Suprapubic skin (tissue), 4 donors: Measurements from ENCODE around the gene DPF1. TPM values are rescaled to one million over a fixed set of nuclear protein-coding genes. Genes with fewer than 3 reads are reported as not detected.
"Not testable (repeated sequence)": the region's sequence is repeated elsewhere in the genome, so short reads cannot be mapped to it uniquely, and the experiment has no call there.

ENCODE experiments used
- DNase-seq, 2 donors: peaks; one replicate each; pipeline ENCODE4 v3.0.0-alpha.2; 2019; ENCODE audit warnings: low spot score in 2 of 2
- H3K27ac ChIP-seq: fragments of 200-600 bp; sonication (generic); one replicate; pipeline ENCODE4 v1.5.1; 2019
- H3K27me3 ChIP-seq: fragments of 200-600 bp; sonication (generic); one replicate; pipeline ENCODE4 v1.5.1; 2019
- H3K36me3 ChIP-seq: fragments of 200-600 bp; sonication (generic); one replicate; pipeline ENCODE4 v1.5.1; 2019
- H3K4me1 ChIP-seq: fragments of 200-600 bp; sonication (generic); one replicate; pipeline ENCODE4 v1.5.1; 2019
- H3K4me3 ChIP-seq: fragments of 200-600 bp; sonication (generic); one replicate; pipeline ENCODE4 v1.5.1; 2019; ENCODE audit warnings: mild to moderate bottlenecking
- H3K9me3 ChIP-seq: fragments of 200-600 bp; sonication (generic); one replicate; pipeline ENCODE4 v1.5.1; 2019
- EP300 ChIP-seq: sonication (generic); formaldehyde crosslinking; IDR thresholded peaks from one replicate; pipeline ENCODE4 v1.6.1; 2017; ENCODE audit warnings: antibody characterized with exemption
- POLR2A ChIP-seq, 2 donors: fragments of 450-650 bp; IDR thresholded peaks; one replicate each; pipeline ENCODE4 v1.6.1; 2017; ENCODE audit warnings: antibody characterized with exemption in 2 of 2, mild to moderate bottlenecking in 2 of 2, moderate library complexity in 2 of 2
- POLR2AphosphoS5 ChIP-seq, 3 donors: sonication (generic); formaldehyde crosslinking; IDR thresholded peaks; one replicate each; pipeline ENCODE4 v1.6.1; 2017; ENCODE audit warnings: antibody characterized with exemption in 3 of 3
- WGBS: methylation state at CpG from one replicate; pipeline ENCODE4 v1.1.5; 2018; 5-methylcytosine and 5-hydroxymethylcytosine counted together
- total RNA-seq, 4 donors: library from RNA; depleted of rRNA; stranded (reverse); fragments of >200 nt; gene quantifications; one replicate each; pipeline ENCODE4 v1.1.0, GENCODE V29; 2016
- TF ChIP-seq, protein P1 (sequence below), 2 donors: fragments of 200-600 bp in 1 of 2; fragments of 450-650 bp in 1 of 2; sonication (generic) in 1 of 2; IDR thresholded peaks; one replicate each; pipeline ENCODE4 v1.5.1; 2016 to 2019; ENCODE audit warnings: antibody characterized with exemption in 2 of 2, mild to moderate bottlenecking in 1 of 2, moderate library complexity in 1 of 2

The DPF1 gene
- total RNA-seq, 4 donors from 2014 or later = 1.1 TPM; not detected in 3

DNA sequence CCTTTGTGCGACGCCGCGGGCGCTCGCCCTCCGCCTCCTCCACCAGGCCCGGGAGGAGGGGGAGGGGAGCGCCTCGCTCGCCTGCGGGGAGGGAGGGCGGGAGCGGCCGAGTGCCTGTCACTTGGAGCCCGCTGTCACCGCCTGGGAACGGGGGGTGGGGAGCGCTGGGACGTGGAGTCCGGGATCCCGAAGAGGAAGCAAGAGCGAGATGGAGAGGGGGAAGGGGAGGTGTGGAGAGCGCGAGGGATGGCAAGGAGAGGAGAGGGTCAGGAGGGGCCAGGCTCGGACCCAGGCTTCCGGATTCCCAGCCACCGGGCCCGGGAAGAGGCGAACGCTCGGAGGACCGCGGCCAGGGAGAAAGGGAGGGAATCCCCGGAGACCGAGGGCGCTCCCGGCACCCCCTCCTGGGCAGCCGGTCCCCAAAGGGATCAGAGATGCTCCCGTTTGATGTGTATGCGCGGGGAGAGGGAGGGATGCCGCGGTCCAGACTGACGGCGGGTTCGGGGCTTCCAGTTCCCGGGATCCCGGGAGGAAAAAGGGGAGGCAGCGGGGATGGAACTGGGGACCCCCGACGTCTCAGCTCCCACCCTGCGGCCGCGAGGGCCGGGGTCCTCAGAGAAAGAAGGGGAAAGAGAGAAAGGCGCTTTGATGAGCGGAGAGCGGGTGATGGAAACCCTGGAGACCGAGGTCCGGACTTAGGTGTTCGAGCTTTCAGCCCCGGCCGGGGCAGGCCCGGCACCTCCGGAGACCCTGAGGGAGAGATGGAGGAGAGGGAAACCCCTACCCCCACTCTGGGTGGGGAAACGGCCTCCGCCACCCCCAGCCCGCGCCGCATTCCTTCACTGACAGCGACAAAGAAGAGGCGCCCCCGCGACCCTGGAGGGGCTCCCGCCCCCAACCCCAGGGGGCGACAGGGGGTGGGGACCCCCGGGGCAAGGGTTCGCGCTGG, 4.7 kb upstream of the DPF1 start:
- peak overlapping the region; percentile 34 for H3K4me3 ChIP-seq
- H3K36me3 ChIP-seq = no peaks in the 10 kb centered on the region
- 2% methylated on average over 48 of the region's 80 CpGs for WGBS
- H3K27ac ChIP-seq = no peak overlapping the region
- TF ChIP-seq EP300 = no peak
- no peak for TF ChIP-seq POLR2AphosphoS5 (IDR thresholded peaks at IDR 0.05)
- TF ChIP-seq, protein P1, sequence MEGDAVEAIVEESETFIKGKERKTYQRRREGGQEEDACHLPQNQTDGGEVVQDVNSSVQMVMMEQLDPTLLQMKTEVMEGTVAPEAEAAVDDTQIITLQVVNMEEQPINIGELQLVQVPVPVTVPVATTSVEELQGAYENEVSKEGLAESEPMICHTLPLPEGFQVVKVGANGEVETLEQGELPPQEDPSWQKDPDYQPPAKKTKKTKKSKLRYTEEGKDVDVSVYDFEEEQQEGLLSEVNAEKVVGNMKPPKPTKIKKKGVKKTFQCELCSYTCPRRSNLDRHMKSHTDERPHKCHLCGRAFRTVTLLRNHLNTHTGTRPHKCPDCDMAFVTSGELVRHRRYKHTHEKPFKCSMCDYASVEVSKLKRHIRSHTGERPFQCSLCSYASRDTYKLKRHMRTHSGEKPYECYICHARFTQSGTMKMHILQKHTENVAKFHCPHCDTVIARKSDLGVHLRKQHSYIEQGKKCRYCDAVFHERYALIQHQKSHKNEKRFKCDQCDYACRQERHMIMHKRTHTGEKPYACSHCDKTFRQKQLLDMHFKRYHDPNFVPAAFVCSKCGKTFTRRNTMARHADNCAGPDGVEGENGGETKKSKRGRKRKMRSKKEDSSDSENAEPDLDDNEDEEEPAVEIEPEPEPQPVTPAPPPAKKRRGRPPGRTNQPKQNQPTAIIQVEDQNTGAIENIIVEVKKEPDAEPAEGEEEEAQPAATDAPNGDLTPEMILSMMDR (IDR thresholded peaks at IDR 0.05) = no peak
- TF ChIP-seq POLR2A (IDR thresholded peaks at IDR 0.05) = no peak
- H3K4me1 ChIP-seq = peaks cover 29% of the 10 kb centered on the region
- no peaks in the 10 kb centered on the region for H3K9me3 ChIP-seq
- DNase-seq = no peak
- peaks cover 69% of the 10 kb centered on the region for H3K27me3 ChIP-seq

DNA sequence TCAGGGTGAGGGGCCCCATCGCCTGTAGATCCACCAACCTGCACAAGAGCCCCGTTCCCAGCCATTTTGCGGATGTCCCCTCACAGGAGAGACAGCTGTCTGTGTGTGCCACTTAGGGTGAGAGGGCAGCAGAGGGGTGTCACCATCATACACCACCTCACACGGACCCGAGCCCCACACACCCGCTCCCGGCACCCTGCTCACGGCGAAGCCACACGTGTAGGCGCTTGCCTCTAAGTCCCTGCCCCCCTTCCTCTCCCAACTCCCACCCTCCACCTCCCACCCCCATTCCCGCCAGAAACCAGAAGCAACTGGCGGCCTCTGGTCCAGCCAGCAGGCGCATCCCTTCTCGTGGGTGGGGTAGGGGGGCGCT, 4.0 kb upstream of the DPF1 start:
- Histone ChIP-seq H3K4me1 (peaks cover 32% of the 10 kb centered on the region), H3K9me3 (no peaks in the 10 kb centered on the region), H3K4me3 (no peak overlapping the region), H3K27me3 (peaks cover 74% of the 10 kb centered on the region), H3K27ac (no peak overlapping the region), H3K36me3 (no peaks in the 10 kb centered on the region)
- WGBS = 21% methylated on average over 14 of the region's 16 CpGs
- TF ChIP-seq POLR2AphosphoS5 (IDR thresholded peaks at IDR 0.05) (no peak), EP300 (no peak), POLR2A (IDR thresholded peaks at IDR 0.05) (no peak)
- TF ChIP-seq, protein P1 (IDR thresholded peaks at IDR 0.05) = no peak
- no peak for DNase-seq

GRCh38 chr19:38227287-38228004, 3.4 kb upstream of the DPF1 start:
- H3K27me3 ChIP-seq = peaks cover 76% of the 10 kb centered on the region
- H3K4me3 ChIP-seq = no peak overlapping the region
- H3K9me3 ChIP-seq = no peaks in the 10 kb centered on the region
- H3K36me3 ChIP-seq = no peaks in the 10 kb centered on the region
- H3K4me1 ChIP-seq = peaks cover 32% of the 10 kb centered on the region
- TF ChIP-seq EP300 (no peak), POLR2AphosphoS5 (IDR thresholded peaks at IDR 0.05) (no peak), POLR2A (IDR thresholded peaks at IDR 0.05) (no peak)
- TF ChIP-seq, protein P1 (IDR thresholded peaks at IDR 0.05) = no peak
- no peak overlapping the region for H3K27ac ChIP-seq
- WGBS = 61% methylated on average over 5 of the region's 11 CpGs
- no peak for DNase-seq

DNA sequence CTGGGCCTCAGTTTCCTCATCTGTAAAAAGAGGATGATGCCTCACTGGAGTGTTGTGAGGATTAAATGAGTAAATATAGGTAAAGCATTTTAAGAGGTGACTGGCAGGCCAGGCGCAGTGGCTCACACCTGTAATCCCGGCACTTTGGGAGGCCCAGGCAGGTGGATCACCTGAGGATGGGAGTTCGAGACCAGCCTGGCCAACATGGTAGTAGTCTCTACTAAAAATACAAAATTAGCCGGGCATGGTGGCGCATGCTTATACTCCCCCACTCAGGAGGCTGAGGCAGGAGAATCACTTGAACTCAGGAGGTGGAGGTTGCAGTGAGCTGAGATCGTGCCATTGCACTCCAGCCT, 819 bp upstream of the DPF1 start:
- peaks cover 32% of the 10 kb centered on the region for H3K4me1 ChIP-seq
- peaks cover 87% of the 10 kb centered on the region for H3K27me3 ChIP-seq
- DNase-seq, H3K9me3 ChIP-seq, H3K27ac ChIP-seq, H3K36me3 ChIP-seq, H3K4me3 ChIP-seq: not testable (repeated sequence)
- WGBS = 92% methylated on average over 6 of the region's 6 CpGs

GRCh38 chr19:38223617-38224013, 407 bp downstream of the DPF1 start:
- Histone ChIP-seq H3K27me3 (peaks cover 77% of the 10 kb centered on the region), H3K4me1 (peaks cover 24% of the 10 kb centered on the region), H3K9me3 (no peaks in the 10 kb centered on the region), H3K4me3 (peak overlapping the region; percentile 47), H3K36me3 (no peaks in the 10 kb centered on the region), H3K27ac (no peak overlapping the region)
- TF ChIP-seq EP300 = no peak
- no peak for TF ChIP-seq POLR2A (IDR thresholded peaks at IDR 0.05)
- no peak for TF ChIP-seq POLR2AphosphoS5 (IDR thresholded peaks at IDR 0.05)
- TF ChIP-seq, protein P1 (IDR thresholded peaks at IDR 0.05) = no peak
- no peak for DNase-seq
- WGBS = 15% methylated on average over 8 of the region's 13 CpGs
